HG03066 (cell line): ENCODE results near the gene SH3BGRL2.
"Not testable (repeated sequence)": the region's sequence is repeated elsewhere in the genome, so short reads cannot be mapped to it uniquely, and the experiment has no call there.

ENCODE experiments used
- ATAC-seq: cut with Tn5 transposase; IDR thresholded peaks from one replicate; pipeline ENCODE4 v1.9.1; 2021; ENCODE audit warnings: low read depth; ENCODE audit not compliant: unreplicated experiment

The SH3BGRL2 gene

DNA sequence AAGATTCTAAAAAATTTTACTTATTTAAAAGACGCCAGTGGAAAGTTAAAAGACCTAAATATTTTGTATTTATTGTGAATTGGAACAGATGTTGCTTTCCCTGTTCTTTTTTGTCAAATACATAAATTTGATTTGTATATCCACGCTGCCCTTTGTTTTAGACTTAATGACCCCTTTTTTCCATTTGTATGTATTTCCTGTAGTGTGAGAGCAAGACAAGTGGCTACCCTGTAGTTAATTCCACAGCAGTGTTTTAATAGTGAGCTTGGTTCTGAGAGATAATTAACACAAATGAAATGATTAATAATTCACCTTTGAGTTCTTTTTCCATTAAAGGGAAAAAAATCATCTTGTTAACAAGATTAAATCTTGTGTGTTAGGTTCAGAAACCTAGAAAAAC is 16.6 kb downstream of the SH3BGRL2 start:
- no peak for ATAC-seq

DNA sequence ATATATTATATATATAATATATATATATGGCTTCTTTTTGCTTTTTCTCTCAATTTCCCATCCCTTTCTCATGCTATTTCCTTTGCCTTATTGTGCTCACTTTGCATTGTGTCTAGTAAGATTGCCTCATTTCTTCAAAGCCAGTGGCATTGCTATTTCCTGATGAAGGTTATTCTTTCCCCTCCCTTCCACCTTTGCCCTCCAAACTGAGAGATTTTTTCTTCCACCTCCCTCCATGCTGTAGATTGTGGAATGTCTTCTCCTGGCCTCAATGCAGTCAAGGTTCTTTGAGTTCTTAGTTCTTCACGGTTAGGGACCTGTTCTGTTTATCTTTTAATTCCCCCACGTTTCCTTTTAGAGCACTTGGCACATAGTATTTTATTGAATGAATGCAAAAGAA is 17.2 kb downstream of the SH3BGRL2 start:
- no peak for ATAC-seq

DNA sequence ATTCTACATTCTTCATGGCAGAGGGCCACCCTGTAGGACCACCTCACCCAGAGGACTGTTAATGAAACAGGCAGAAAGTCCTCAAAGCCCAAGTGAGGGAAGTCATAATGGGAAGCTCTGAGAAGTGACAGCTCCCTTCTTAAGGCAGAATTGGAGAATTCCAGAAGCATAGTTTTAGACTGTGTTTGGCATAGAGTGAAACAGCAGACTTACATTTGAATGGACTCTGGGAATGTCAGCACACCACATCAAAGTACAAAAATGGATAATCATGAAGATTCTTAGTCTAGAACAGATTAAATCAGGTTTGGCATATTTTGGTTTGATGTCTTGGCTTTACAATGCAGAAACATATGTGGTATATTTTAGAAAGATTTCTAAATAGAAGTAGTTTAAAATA is 17.9 kb downstream of the SH3BGRL2 start:
- no peak for ATAC-seq

DNA sequence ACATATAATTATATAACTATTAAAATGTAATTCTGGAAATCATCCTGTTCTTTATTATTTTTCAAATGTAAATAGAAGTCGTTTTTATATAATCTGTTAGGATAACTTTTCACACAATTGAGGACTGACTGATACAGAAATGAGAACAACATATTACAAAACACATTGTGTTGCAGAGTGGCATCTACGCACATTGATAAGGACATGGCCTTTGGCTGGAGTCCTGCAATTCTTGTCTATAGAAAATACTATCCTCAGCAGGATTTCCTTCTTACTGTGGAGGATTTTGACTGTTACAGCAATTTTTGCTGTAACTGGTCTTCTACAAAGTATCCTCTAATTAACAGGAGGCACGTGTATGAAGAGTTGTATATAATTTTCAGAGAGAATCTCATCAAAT is 19.8 kb downstream of the SH3BGRL2 start:
- ATAC-seq = no peak

DNA sequence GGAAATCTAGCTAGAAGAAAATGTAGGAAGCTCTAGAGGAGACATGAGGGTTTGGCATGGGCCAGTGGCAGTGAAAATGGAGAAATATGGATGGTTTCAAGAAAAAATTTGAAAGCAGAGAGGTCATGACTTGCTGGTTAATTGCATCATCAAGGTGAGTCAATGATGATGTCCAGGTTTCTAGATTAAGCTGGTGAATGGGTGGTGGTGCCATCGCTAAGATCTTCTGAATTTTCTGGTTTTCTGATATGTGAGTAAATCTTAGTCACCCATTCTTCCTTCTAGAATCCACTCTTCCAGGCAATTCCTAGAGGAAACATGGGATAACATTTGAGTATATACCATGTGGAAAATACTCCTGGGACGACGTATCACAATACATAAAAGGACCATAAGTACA is 25.0 kb downstream of the SH3BGRL2 start:
- ATAC-seq = no peak

DNA sequence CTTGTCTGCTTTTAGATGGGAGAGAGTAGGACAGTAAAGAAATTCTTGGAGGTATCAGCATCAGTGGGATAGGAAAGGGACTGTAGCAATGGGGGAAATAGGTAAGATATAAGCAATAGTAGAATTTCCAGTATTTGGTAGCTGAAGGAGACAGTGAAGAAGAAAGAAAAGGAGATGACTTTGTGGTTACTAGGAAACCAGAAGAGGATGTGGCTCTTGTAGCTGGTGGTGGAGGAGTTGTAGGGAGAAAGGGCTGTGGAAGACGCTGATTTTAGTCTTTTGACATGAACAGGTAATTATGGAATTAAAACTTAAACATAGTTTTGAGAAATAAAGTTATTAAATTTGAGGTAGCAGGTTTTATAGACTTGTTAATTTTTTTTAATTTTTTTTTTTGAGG is 26.1 kb downstream of the SH3BGRL2 start:
- no peak for ATAC-seq

DNA sequence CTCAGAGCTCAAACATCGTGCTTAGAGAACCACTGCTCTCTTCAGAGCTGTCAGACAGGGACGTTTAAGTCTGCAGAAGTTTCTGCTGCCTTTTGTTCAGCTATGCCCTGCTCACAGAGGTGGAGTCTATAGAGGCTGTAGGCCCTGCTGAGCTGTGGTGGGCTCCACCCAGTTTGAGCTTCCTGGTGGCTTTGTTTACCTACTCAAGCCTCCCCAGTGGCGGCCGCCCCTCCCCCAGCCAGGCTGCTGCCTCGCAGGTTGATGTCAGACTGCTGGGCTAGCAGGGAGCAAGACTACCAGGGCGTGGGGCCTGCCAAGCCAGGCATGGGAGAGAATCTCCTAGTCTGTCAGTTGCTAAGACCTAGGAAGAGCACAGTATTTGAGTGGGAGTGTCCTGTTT is 32.5 kb downstream of the SH3BGRL2 start:
- not testable (repeated sequence) for ATAC-seq

DNA sequence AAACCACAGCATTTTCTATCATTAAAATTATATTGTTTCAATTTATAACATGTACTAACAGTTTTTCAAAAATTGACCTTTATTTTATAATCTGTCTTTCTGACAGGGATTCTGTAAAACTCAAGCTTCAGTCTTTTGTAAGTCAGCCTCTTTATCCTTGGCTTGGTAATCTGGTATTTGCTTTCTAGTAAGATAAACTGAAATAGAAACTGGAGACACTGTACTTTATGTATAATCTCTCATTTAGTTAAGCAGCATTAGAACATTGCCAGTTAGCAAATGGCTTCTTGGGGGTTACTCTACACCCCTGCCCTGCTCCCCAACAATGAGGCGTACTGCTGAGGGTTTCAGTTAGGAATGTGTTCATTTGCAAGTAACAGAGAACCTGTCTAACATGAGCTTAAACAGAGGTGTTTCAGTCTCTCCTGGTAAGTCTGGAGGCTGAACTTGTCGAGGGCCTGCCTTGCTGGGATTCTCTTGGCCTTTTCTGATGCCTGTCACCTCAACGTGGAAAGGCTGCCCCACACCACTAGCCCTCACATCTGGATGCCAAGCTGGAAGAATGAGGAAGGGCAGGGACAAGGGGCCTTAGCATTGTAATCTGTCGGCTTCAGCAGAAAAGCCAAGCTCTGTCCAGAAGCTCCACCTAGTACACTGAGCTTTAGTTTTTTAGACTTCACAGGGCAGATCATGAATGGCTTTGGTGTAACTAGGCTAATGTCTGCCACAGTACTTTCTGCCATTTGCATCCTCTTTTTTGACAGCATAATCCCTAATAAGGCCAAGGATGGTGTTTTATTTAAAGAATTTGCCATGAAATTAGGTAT is 34.8 kb downstream of the SH3BGRL2 start:
- no peak for ATAC-seq

DNA sequence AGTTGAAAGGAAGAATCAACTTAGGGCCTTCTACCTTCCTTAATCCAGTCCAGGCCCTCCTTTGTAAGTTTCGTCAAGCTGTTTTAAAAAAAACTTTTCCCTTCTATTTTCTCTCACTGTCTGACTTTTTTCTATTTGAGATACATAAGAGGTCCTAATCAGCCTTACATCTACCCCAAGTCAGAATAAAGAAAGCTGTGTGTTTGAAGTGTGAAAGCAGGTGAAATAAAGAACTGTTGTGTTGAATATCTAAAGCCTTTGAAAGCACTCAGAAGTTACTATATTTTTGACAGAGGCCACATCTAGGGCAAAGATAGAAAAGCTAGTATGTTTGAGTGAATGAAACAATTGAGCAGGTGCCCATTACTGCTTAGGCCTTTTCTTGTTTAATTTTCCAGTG is 35.5 kb downstream of the SH3BGRL2 start:
- ATAC-seq = no peak

DNA sequence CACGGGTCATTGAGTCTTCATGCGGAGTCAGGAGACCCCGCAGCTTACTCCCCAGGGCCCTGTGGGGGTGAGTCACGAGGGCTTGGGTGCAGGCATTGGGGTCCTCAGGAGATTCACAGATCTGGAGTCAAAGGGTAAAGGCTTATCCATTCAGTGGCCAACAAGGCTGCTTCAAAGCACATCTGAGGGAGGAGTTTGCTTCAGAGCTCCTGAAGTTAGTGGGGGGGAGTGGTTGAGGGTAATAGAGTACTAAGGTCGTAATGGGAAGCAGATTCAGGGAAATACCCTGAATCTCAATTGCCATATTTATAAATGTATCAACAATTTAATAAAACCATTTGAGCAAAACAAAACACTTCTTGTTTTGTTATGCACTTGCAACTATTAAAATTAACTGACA is 37.3 kb downstream of the SH3BGRL2 start:
- no peak for ATAC-seq

DNA sequence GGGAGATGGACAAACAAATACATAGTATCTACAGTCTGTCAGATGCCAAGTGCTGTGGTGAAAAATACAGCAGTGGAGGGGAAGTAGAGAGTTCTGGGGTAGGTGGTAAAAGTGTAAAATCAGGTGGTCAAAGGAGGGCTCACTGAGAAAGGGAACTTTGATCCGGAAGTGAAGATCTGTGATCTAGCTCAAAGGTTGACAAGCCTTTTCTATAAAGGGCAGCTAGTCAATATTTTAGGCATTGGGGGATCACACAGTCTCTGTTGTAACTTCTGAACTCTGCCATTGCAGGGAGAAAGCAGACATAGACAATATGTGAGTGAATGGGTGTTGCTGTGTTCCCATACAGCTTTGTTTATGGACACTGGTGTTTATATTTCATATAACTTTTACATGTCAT is 38.6 kb downstream of the SH3BGRL2 start:
- no peak for ATAC-seq

DNA sequence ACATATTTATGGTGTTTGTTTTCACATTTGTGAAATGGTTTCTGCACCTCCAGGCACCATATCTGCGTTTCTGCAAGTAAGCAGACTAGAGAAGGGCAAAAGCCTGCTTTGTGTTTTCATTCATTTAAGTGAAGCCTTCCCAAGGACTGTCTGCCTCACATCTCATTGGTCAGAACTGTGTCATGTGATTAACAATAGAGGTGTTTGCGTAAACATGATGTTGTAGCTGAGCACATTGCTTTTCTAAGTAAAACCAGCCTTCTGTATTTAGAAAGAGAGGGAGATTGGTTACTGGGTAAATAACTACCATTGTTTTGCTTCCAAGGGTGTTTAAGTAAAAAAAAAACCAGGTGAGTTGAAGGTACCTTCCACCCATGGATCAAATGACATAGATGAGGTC is 39.7 kb downstream of the SH3BGRL2 start:
- ATAC-seq = no peak

DNA sequence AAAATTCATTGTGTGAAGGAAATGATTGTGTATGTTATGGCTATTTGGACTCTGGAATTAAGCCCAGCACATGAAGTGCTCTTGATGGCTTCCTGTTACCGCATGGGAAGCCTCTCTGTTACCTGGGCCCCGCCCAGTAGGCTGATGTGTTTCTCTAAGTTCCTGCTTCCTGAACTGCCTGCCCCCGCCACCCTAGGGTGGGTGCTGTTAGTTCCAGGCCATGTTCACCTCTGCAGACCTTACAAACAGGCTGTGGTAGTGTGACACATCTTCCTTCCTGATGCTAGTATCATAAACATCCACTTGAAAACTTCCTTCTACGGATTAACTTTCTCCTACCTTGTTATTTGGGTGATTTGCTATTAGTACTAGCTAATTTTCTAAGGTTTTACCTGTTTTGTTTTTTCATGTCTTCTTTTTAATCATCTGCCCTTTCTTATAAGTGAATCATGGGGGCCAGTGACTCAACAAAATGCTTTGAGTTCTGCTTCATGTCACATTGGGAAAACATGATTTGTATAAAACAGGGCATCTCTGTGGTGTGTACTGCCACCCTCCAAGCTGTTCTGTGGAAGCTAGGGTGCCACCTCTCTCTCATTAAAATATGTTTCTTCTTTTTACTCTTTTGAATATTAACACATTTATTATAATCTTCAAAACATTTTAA is 40.6 kb downstream of the SH3BGRL2 start:
- ATAC-seq = no peak

DNA sequence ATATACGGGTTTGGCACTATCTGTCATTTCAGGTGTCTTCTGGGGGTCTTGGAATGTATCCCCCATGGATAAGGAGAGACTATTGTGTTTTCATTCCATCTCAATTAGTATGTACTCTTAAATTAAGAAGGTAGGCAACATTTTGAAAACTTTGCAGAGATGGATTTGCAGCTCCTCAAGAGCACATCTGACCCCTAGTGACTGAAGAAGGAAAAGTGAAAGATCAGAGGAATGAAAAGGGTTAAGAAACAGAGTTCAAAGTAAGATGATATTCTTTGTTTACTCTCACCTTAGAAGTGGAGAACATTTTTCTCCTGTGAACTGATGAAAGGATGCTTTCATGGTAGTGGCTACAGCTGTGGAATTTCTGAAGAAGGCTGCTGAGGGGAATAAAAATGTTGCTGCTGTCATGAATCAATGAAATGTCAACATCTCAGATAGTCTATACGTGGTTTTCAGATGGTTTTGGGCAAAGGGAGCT is 41.5 kb downstream of the SH3BGRL2 start:
- no peak for ATAC-seq

DNA sequence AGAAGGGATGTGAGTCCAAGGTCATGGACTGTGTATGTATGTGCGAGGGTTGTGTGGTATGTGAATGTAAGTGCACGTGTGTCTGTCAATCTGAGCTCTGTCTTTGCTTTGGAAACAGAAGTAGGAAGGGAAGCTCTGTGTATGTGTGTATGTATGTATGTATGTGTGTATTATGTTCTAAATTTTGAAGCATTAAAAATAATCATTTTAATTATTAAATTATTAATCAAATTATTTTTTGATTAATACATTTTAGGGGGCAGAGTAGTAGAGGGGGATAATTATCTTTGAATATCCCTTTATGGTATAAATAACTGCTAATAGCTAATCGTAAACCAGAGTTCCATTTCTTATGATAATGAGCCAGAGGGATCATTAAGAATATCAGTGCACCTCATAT is 42.8 kb downstream of the SH3BGRL2 start:
- no peak for ATAC-seq

DNA sequence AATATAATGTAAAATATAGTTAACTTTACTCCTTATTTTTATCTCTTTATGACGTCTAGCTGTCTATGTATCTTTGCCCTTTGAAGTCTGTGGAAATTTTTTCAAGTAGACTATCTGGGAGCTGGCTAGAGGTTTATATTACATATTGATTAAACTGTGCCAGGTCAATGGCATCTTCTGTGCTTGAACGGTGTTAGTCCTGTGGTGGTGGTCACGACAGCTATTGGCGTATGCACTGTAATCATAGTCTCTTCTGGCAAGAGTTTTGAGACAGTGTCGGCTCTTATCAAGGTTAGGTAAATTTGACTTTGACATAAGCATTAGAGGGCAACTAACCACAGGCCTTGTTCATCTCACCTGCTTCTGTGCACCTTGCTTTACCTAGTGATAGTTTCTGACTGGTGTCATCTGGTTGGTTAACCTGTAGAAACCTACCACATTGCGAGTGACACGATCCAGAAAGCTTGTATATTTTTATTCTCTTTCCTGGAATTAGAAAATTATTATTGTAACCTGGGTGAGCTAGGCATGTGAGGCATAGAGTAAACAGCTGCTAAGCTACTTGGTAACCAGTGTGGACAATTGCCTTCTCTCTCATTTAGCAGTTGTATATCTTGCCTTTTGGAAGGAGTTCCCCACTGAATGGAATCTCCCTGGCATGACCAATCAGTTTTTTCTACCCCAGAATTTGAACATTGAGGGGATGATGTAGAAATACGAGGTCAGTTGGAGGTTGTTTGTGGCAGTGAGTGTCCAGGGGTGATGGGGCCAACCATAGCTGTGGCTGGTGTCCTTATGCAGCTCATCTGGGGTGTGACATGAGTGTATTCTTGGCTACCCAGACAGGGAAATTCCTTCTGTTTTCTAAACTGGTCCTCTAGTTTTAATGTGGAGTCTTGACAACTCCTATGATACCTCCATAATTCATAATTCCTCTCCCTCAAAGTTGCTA is 45.9 kb downstream of the SH3BGRL2 start:
- ATAC-seq = no peak

DNA sequence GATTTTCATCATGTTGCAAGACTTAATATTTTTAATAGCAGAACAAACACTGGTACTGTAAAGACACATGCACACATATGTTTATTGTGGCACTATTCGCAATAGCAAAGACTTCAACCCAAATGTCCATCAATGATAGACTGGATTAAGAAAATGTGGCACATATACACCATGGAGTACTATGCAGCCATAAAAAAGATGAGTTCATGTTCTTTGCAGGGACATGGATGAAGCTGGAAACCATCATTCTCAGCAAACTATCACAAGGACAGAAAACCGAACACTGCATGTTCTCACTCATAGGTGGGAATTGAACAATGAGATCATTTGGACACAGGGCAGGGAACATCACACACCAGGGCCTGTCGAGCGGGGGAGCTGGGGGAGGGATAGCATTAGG is 51.6 kb downstream of the SH3BGRL2 start:
- ATAC-seq = not testable (repeated sequence)

DNA sequence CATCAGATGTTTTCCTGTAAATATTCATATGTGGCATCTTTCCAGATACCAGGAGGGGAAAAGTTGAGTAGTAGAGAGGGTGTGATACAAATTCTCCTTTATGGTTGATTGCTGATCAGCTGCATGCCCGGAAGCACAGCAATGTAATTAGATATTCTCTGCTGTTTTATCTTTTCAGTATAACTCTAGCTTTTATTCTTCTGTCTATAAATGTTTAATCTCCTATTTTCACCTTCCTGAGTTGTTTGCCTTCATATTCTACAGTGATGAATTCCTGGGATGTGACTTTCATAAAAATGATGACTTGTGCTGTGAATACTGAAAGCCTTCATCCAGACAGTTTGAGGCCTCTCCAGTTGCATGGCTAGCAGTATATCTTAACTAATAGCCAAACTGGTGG is 53.7 kb downstream of the SH3BGRL2 start:
- ATAC-seq = no peak

DNA sequence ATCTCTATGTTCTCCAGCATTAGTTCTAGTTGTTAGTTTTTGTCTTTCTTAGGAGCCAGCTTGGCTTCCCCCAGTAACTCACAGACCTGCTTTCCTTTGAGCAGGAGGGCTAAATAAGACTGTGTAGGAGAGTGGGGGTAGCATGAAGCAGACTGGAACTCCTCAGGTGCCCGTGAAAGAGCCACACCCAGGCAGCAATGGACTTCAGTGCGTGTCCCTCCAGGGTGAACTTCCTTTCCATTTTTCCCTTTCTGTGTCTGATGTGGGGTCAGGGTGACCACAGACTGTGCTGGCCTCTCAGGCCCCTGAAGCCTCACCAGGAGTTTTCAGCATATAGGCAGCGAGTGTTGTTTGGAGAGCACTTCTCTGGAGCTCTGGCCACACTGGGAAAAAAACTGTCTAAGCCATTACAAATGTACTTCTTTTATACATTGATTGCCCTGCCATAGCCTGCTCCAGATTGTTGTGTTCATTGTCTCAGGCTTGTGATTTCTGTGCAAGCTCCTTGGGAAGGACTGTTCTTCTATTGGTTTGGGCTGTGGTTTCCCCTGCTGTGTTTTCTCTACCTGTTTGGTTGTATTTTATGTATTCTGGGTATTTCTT is 55.7 kb downstream of the SH3BGRL2 start:
- ATAC-seq = no peak

DNA sequence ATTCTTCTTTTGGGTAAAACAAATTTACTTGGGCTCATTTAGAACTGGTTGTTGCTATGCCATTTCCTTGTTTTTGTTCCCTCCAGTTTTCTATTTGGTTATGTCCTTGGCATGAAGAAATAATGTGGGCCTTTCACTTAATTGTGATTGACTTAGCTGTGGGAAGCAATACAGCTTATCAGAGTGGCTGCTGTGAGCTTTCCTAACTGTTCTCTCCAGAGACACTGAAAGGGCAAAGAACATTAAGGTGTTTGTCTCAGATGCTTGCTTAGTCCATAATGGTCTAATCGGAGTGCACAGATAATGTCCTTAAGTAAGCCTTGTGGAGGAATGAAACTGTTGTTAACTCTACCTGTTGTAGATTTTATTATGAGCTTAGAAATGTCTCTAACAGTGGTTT is 56.6 kb downstream of the SH3BGRL2 start:
- no peak for ATAC-seq

DNA sequence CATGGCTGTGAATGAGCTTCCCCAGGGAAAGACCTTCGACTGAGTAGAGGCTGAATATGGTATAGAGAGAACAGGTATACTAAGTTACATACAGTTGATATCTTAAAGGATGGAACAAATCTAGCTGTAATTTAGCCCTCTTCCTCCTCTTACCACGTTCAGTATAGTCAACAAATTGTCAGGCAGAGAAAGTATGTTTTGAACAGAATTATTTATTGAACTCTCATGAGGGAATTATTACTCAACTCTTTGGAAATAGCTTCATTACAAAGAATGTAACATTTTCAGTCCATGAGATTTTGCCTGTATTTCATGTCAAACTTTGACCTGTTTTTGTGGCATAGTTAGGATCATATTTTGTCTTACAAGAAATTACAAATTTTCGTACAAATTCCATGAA is 63.0 kb downstream of the SH3BGRL2 start:
- no peak for ATAC-seq
